Measurements from ENCODE around the gene FKBP10. TPM values are rescaled to one million over a fixed set of nuclear protein-coding genes. Genes with fewer than 3 reads are reported as not detected.

FKBP10 gene
- total RNA-seq, 1 donor from 2014 or later = 148 TPM

DNA sequence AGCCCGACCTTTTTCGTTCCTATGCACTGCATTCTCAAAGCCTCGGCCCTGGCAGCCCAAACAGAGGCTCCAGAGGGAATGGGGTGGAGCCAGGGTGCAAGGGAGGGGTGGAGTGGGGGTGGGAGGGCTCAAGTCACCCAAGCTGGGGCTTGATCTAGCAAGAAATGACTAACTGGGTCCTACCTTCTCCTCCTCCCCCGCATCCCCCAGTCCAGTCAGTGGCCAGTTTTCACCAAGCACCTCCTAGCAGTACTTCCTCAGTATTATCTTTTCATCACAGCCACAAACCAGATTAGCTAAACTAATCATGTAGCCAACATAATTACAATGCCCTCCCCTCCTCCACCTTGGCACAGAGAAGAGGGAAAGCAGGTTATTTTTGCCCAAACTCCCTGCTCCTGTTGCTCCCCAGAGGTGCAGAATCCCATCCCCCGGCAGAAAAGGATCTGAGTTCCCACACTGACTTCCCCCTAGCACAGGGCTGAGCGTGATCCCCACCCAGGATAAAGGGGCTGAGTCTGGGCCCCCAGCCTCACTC is 28.5 kb upstream of the FKBP10 start:
- DNase-seq (ENCODE audit: low read depth) = peak; percentile 95

DNA sequence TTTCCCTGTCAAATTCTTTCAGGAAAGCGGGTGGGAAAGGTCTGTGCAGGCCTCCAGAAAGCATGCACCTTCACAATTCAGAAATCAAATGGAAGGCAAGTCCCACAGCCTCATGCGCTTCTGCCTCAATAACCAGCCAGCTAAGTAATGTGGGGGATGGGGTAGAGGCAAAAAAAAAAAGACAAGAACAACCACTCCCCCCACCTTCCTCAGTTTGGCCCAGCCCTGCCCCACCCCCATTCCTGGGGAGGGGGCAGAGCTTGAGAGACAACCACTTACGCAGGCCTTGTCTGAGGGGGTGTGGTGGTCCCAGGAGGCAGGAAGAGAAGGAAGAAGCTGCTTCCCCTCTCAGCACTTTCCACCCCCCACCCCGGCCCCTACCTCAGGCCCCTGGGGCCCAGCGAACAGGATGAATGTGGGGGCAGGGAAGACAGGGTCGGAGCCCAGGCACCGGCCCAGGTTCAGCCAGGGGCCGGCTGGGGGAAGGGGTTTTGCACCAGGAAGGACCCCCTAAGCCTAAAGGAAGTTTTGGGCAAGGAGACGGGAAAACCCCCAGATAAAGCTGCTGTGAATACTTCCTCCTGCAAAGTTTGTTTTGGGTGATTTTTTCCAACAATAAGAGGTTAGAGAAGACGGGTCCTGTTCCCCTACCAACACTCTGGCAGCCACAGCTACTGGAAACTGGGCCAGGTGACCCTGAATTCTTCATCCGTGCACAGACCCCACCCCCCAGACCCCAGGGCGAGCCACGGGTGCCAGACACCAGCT is 27.5 kb upstream of the FKBP10 start:
- peak; percentile 41 for DNase-seq (ENCODE audit: low read depth)

DNA sequence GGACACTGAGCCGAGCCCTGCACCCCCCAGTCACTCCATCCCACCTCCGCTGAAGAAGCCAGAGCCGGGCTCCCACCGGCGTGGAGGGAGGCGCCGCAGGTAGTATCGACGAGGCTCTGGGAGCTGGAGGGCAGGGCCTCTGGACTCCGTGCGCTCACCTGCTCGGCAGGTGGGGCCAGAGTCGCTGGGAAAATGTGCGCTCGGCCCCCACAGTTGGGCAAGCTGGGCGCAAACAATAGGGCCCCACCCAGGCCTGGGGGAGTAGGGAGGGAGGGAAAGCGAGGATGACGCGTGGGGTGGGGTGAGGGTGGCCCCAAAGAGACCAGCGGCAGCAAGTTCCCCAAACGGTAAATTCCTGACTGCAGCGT is 27.0 kb upstream of the FKBP10 start:
- no peak for DNase-seq (ENCODE audit: low read depth)

DNA sequence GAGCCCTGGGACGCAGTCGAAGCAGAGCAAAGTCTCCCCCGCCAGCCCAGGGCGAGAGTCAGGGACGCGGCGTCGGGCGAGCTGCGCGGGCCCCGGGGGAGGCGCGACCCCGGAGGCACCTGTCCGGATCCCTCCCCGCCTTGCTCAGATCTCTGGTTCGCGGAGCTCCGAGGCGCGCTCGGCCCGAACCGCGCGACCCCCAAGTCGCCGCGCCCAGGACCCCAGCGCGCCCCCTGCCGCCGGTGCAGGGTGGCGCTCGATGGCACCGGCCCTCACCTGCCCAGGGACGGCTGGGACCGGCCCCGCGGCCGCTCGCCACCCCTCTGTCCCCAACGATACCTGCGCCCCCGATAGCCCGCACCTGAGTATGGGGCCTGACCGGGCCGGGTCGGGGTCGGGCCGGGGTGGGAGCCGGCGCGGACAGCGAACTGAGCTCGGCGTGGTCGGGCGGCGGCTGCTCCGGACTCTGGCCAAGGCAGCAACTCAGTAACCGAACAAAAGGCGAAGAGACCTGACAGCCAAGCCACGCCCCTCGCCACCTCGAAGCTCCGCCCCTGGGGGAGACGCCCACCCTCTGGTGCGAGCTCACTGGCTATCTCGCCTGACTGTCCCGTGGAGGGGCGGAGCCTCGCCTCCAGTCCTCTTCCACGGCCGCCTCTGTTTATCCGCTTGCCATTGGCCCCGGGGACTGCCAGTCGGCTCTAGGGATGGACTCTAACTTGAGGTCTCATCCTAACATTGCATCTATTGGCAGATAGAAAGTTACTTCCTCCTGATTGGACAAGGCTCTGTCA is 26.4 kb upstream of the FKBP10 start, which contains the start of gene JUP:
TSS of gene JUP (minus strand) at position 485 of the 794 bp plus-strand sequence. CDS start 14,857 bp downstream, outside the sequence.
- DNase-seq (ENCODE audit: low read depth) = peak; percentile 99

DNA sequence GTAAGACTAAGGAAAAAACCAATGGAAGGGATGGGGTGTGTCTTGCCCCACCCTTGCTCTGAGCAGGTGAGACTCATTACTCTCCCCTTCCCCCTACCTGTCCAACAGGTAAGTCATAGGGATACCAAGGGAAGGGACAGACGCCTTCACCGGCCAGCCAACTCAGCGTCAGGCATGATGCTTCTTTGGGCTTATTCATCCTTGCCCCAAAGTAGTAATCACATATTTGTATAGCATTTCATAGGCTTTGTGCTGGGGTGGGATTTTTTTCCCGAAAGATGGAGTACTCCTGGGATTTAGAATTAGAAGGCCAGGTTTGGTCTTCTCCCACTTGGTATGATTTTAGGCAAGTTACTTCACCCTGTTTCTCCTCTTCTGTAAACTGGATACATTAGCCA is 25.8 kb upstream of the FKBP10 start:
- no peak for DNase-seq (ENCODE audit: low read depth)

DNA sequence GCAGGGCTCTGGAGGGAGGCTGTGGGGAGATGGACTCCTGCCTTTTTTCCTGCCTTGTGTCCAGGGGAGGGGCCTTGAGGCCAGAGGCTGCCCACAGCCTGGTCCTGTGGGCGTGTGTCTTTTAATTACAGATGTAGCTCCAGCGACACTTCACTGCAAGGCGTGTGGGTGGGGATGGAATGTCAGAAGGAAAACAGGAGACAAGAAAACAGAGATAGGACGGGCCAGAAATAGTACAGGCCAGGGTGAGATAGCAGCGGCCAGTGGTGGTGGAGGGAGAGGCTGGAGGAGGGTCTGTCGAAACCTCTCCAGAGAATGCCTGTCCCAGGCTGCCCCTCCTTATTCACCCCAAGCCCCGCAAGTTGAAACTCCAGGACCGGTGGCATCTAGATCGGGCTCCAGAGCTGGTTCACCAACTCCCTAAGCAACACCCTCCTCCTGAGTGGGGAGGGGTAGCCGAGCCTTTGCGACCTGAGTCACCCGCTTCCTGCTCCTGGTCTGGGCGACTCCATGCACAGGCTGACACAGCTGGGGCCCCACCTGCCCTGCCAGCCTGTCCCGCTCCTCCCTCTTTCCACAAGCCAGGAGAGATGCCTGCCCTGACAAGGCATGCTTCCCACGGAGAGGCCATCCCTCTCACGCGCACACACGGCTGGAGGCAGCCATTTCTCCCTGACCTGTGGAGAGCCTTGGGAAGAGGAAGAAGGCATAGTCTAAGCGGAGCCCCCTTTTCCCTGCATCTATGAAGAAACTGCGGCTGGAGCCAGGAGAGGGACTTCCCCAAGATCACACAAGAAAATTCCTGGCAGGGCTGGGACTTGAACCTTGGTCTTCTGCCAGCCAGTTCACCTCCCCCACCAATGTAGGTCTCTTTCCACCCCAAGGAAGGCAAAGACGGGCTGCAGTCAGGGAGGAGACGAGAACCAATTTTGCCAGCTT is 19.7 kb upstream of the FKBP10 start:
- peak; percentile 84 for DNase-seq (ENCODE audit: low read depth)

DNA sequence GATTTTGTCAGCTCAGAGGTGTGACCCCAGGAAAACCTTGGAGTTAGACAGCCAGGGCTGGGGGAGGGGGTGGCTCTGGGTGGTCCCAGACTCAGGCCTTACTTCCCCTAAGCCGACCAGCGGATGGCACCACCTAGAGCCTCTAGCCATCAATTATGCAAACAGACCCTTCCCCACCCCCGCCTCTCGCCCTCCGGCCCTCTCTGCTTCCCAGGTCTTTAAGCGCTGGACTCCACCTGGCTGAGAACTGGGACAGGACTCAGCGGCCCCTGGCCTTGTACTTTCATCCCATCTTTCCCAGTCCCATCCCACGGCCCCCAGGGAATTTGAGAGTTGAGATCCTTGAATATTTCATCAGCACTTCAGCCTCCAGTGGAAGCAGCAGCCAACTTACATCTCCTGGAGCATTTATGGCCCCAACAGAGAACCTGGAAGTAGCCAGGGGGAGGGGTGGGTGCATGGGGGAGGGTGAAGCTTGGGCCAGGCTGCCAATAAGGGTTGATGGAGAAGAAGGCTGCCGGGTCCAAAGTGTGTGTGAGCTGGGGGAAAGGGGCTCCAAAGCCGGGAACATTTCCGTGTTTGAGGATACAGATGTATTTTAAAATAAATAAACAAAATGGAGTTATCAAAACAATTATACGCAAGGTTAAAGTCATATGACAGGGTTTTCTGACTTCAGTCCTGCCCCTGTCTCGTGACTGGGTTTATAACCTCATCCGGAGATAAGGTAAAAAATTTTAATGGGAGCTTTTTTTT is 18.8 kb upstream of the FKBP10 start:
- no peak for DNase-seq (ENCODE audit: low read depth)

DNA sequence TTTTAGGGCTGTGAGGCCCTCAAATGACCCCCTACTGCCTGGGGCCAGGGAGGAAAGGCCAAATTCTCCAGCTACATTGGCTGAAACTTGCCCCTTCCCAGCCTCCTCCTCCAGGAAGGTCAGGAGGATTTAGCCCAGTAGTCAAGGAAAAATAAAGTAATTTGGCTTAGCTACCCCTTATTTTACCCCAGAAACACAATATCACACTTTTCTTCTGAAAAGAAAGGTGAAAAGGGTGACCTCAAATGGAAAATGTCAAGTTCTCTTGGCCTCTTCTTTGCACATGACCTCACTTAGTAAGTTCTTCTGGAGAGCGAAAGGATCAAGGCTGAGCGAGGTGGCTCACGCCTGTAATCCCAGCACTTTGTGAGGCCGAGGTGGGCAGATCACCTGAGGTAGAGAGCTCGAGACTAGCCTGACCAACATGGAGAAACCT is 18.2 kb upstream of the FKBP10 start:
- no peak for DNase-seq (ENCODE audit: low read depth)

DNA sequence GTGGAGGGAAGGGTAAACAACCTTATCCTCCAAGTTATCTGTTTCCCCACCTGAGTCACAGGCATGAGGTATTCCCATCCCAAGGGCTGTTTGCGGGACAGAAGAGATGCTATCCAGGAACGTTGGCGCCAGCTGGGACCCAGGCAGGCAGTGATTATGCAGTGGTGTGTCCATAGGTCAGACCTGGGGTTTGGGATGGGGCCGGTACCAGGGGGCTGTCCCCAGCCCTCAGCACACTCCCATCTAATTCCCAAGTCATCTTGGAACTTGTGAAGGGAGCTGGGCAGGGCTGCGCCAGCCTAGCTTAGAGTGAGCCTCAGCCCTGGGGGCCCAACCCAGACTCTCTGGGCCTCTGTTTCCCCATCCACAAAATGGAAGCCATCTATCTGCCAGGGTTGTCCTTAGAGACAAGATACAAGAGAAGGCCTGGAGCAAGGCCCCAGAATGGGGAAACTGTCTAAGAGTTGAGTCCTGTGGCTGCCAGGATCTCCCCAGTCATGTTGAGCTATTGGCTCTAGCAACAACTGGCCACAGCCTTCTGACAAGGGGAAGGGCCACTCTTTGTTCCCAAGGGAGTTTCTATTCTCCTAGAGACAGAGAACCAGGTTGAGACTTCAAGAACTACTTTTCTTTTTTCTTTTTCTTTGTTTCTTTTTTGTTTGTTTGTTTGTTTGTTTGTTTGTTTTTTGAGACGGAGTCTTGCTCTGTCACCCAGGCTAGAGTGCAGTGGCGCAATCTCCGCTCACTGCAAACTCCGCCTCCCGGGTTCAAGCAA is 16.5 kb upstream of the FKBP10 start:
- no peak for DNase-seq (ENCODE audit: low read depth)

DNA sequence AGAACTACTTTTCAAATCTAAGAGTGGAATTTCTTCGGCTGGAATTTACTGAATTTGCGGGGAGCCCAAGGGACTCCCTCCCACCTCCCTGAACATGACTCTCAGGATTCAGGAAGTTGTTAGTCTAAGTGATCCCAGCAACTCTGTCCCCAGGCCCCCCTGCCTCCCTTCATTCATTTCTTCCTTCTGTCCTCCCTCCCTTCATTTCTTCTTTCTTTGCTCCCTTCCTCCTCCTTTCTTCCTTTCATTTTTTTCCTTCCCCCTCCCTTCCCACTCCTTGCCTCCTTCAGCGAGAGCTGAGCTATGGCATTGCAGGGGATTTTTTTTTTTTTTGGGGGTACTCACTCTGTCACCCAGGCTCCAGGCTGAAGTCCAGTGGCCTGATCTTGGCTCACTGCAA is 15.4 kb upstream of the FKBP10 start:
- DNase-seq (ENCODE audit: low read depth) = no peak

DNA sequence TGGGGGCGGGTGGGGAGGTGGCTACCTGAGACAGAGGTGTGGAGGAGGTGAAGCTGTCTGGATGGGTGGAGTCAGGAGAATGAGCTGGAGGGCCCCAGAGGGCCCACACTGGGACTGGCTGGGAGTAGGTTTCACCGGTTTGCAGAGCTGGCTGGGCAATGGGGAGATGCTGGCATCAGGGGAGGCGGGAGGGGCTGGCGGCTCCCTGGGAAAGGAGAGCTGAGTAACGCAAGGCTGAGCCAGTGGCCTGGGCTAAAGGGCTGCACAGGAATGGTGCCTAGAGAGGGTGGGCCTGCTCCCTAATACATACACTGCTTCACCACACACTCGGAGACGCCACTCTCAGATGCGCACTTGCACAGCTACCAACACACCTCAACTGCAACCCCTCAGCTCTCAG is 13.4 kb upstream of the FKBP10 start:
- DNase-seq (ENCODE audit: low read depth) = no peak

DNA sequence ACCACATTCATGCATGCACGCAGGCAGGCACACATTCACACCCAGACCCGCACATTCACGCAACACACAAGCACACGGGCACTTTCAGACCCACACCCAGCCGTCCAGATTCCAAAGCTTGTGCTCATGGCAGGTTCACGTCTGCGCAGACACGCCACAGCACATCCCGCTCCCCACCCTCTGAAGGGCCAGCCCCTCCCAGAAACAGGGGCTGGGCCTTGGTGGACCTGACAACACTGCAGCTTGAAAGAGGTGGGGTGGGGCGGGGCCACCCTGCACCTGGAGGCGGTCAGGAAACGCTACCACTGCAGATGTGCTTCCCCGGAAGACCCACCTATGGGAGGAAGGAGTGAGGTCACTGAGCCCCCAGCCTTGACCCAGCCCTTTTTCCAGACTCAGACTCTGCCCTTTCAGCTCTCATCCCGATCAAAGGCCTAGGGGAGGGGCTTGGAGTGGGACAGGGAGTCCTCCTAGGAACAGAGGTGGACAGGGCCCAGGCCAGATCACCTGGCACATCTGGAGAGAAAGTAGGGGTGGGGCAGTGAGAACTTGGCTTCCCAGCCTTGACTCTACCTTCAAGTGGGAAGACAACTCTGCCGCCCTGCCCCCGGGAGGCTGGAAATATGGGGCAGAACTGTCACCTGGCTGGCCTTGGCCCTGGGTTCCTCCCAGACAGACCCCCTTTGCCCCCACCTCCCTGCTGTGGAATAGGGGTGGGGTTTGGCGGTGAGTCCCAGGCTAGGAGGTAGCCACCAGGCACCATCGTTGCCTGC is 12.0 kb upstream of the FKBP10 start:
- DNase-seq (ENCODE audit: low read depth) = peak; percentile 82

DNA sequence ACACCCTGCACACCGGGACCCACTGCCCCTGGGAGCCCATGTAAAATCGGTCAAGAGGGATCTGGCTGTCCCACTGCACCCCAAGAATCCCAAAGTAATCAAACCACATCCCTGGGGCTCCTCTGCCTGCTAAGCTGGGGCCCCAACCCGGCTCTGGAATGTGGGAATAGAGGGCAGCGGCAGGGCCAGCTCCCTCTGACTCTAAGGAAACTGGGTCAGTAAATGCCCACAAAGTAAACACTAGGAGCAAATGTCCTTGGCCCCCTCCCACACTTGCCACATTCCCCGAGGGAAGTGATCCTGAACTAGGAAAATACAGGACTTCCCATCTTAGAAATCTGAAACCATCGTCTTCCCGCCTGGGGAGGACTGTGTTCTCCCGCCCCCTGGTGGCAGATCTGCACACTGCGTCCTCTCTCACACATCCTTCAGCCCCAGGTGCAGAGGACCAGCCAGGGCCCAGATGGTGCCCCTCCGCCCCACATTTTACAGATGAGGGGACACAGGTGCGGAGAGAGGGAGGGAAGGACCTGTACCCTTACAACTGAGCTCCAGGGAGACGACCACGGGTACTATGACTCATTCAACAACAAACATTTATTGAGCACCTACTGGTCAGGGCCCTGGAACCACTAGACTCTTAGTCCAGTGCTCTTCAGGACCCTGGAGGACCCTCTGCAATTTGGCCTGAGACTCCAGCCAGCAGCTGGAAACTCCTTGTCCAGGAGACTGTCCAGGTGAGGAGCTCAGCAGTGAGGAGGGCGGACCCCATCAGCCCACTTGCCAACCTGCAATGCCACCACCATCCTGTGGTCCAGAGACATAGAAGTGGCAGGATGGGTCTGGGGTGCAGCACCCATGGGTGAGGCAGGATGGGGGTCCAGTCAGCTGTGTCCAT is 11.2 kb upstream of the FKBP10 start:
- peak; percentile 95 for DNase-seq (ENCODE audit: low read depth)

DNA sequence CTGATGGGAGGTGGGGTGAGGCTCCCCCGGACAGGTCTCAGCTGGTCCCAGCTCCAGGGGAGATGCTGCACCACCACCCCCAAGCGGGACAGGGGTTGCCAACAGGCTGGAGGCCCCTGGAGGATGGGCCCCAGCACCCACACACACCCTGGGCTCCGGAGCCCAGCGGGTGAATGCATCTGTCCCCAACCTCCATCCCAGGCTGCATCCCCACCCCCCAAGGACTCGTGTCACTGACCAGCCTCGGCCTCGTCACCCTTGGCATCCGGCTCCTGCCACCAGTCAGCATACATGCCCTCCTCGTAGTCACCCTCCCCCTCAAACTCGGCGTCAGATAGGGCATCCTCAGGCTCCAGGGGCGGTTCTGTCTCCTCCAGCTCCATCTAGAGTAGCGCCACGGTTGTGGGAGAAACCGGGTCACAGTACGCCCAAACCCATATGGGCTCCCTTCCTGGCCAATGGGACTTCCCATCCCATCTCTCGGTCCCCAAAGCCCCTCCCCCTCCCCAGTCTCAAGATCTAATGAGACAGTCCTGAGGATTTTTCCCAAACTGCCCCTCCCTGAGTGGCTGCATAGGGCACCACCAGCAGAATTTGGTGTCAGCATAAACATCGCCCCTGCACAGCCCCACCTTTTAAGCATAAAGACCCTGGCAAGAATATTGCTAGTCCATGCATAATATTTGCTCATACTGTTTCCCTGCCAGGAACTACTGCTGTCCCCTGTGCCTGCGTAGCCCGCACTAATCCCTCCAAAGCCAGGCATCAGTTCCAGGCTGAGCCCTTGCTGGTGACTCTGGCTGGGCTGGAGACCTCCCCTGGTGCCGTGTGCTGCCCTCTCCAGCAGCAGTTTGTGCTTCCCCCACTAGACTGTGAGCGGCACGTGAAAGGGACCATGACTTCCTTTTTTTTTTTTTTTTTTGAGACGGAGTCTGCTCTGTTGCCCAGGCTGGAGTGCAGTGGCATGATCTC is 9.5 kb upstream of the FKBP10 start:
- DNase-seq (ENCODE audit: low read depth) = no peak

DNA sequence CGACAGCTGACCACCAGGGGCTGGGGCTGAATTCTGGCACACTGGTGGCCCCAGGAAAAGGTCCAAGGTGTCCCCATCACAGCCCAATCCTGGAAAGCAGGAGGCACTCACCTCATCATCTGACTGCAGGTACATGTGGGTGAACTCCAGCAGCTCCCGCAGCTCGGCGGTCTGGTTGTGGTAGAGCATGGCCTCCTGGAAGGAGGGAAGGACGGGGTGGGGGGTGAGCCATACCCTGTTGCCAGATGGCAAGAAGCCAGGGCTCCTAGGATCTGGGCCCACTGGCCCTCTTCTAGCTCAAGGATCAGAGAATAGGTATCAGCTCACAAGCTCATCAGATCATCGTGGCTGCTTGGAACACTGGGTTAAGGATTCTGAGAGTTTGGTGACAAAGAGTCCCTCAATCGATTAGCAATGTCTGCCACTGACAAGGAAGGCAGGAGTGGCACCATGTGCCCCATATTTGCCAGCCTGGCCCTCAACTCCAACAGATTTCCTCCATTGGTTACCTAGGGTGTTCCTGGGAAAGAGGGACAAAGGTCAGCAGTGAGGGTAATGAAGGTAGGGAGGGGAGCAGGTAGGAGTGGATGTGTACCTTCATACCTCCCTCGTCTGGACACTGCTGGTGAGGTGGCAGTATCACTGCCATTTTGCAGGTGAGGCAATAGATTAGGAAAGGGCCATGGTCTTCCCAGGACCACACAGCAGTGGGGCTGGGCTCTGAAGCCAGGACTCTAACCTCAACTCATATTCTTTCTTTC is 5.9 kb upstream of the FKBP10 start:
- DNase-seq (ENCODE audit: low read depth) = no peak
